Natural killer cell (primary cell): ENCODE results near the gene ELF5. TPM values are rescaled to one million over a fixed set of nuclear protein-coding genes. Genes with fewer than 3 reads are reported as not detected.

ENCODE experiments used
- ATAC-seq, 3 donors: fragments of 150-1000 bp in 2 of 3; fragments of 200-7000 bp in 1 of 3; cut with Tn5 transposase; 1 replicate in 1 of 3; 2 replicates in 2 of 3; pipeline ENCODE4 v1.10.0; 2021; ENCODE audit warnings: mild to moderate bottlenecking in 2 of 3, moderate library complexity in 2 of 3
- DNase-seq, 2 donors: peaks; one replicate each; pipeline versions ENCODE4 v3.0.0 to v3.0.0-alpha.2; 2013 to 2021; ENCODE audit warnings: mixed read lengths in 1 of 2
- H3K27ac ChIP-seq: one replicate; pipeline ENCODE4 v1.5.1; 2013; ENCODE audit warnings: mild to moderate bottlenecking, low read length
- H3K27me3 ChIP-seq: one replicate; pipeline ENCODE4 v1.6.1; 2013; ENCODE audit warnings: low read length; ENCODE audit not compliant: control insufficient read depth, insufficient read depth
- H3K36me3 ChIP-seq: one replicate; pipeline ENCODE4 v1.6.1; 2013; ENCODE audit warnings: low read length; ENCODE audit not compliant: control insufficient read depth, insufficient read depth
- H3K4me1 ChIP-seq: one replicate; pipeline ENCODE4 v1.6.1; 2013; ENCODE audit warnings: low read length; ENCODE audit not compliant: control insufficient read depth, insufficient read depth
- H3K4me3 ChIP-seq: one replicate; pipeline ENCODE4 v1.5.1; 2013; ENCODE audit warnings: low read length
- H3K9me3 ChIP-seq: one replicate; pipeline ENCODE4 v1.6.1; 2013; ENCODE audit warnings: low read length; ENCODE audit not compliant: control insufficient read depth, insufficient read depth
- H3K27ac Mint-ChIP-seq, 2 donors: one replicate each; pipeline ENCODE4 v1.8.0; 2022; ENCODE audit warnings: mild to moderate bottlenecking in 2 of 2, mixed read lengths in 2 of 2, moderate library complexity in 1 of 2
- H3K27me3 Mint-ChIP-seq, 2 donors: one replicate each; pipeline ENCODE4 v1.8.0; 2022; ENCODE audit warnings: low read depth in 2 of 2, mixed read lengths in 2 of 2
- H3K36me3 Mint-ChIP-seq: one replicate; pipeline ENCODE4 v1.8.0; 2022; ENCODE audit warnings: mixed read lengths
- H3K4me1 Mint-ChIP-seq, 2 donors: one replicate each; pipeline ENCODE4 v1.8.0; 2022; ENCODE audit warnings: mixed read lengths in 2 of 2
- H3K4me3 Mint-ChIP-seq: one replicate; pipeline ENCODE4 v1.8.0; 2022; ENCODE audit warnings: mild to moderate bottlenecking, moderate library complexity, mixed read lengths
- H3K9me3 Mint-ChIP-seq, 2 donors: one replicate each; pipeline ENCODE4 v1.8.0; 2022; ENCODE audit warnings: mixed read lengths in 2 of 2
- CTCF ChIP-seq: fragments of 200-600 bp; IDR thresholded peaks from one replicate; pipeline ENCODE4 v1.8.0; 2022; ENCODE audit warnings: antibody characterized with exemption
- WGBS: methylation state at CpG from one replicate; pipeline ENCODE4 v1.1.7; 2013; ENCODE audit warnings: missing lambda C conversion rate; ENCODE audit not compliant: insufficient coverage; 5-methylcytosine and 5-hydroxymethylcytosine counted together
- intact Hi-C: fragments of 100-400 bp; cut with micrococcal nuclease; formaldehyde crosslinking; loops from one replicate; pipeline ENCODE4 v1.14.2; 2022
- total RNA-seq, 4 donors: library from RNA; stranded (reverse); fragments of 120-200 nt in 1 of 4; gene quantifications; one replicate each; pipeline versions ENCODE4 v1.2.3 to v1.2.4, GENCODE V29; 2013 to 2022

ELF5 gene
- total RNA-seq, 3 donors from 2014 or later (not counting 1 experiment from before 2014, with no cell fraction given), result not detected

- 88% methylated on average over 2 of the region's 2 CpGs for WGBS
- no peak overlapping the region for H3K27ac Mint-ChIP-seq
- H3K4me3 Mint-ChIP-seq, result no peak overlapping the region
- Histone ChIP-seq H3K27me3 (no peaks in the 10 kb centered on the region), H3K4me1 (no peaks in the 10 kb centered on the region), H3K36me3 (no peaks in the 10 kb centered on the region), H3K9me3 (no peaks in the 10 kb centered on the region), H3K27ac (no peak overlapping the region), H3K4me3 (no peak overlapping the region)
- H3K4me1 Mint-ChIP-seq, result no peaks in the 10 kb centered on the region
- DNase-seq, result no peak
- no peak for TF ChIP-seq CTCF
- intact Hi-C loops, result no loop called here
- H3K9me3 Mint-ChIP-seq, result no peaks in the 10 kb centered on the region
- no peak for ATAC-seq
- peaks cover 3 to 10% of the 10 kb centered on the region in 2 donors for H3K27me3 Mint-ChIP-seq
- no peaks in the 10 kb centered on the region for H3K36me3 Mint-ChIP-seq
Observed at GRCh38 chr11:34490304-34490703, 23.3 kb downstream of the ELF5 start.

GRCh38 chr11:34488855-34489557 lies 24.6 kb downstream of the ELF5 start:
- Mint-ChIP-seq H3K9me3 (no peaks in the 10 kb centered on the region), H3K36me3 (no peaks in the 10 kb centered on the region), H3K27me3 (peaks cover 0 to 3% of the 10 kb centered on the region in 2 donors), H3K4me1 (no peaks in the 10 kb centered on the region), H3K27ac (no peak overlapping the region), H3K4me3 (no peak overlapping the region)
- Histone ChIP-seq H3K9me3 (no peaks in the 10 kb centered on the region), H3K4me1 (no peaks in the 10 kb centered on the region), H3K4me3 (no peak overlapping the region), H3K27ac (no peak overlapping the region), H3K36me3 (no peaks in the 10 kb centered on the region), H3K27me3 (no peaks in the 10 kb centered on the region)
- ATAC-seq (no peak), DNase-seq (no peak)
- intact Hi-C loops, result no loop called here
- no peak for TF ChIP-seq CTCF
- 89% methylated on average over 12 of the region's 12 CpGs for WGBS

GRCh38 chr11:34487430-34487829 lies 26.2 kb downstream of the ELF5 start:
- TF ChIP-seq CTCF, result no peak
- H3K4me3 ChIP-seq, result no peak overlapping the region
- H3K4me1 Mint-ChIP-seq, result no peaks in the 10 kb centered on the region
- no peaks in the 10 kb centered on the region for H3K9me3 ChIP-seq
- H3K9me3 Mint-ChIP-seq, result no peaks in the 10 kb centered on the region
- intact Hi-C loops, result no loop called here
- H3K4me1 ChIP-seq, result no peaks in the 10 kb centered on the region
- no peaks in the 10 kb centered on the region for H3K36me3 ChIP-seq
- DNase-seq (no peak), ATAC-seq (no peak)
- no peak overlapping the region for H3K27ac Mint-ChIP-seq
- H3K27me3 ChIP-seq, result no peaks in the 10 kb centered on the region
- 84% methylated on average over 7 of the region's 7 CpGs for WGBS
- no peaks in the 10 kb centered on the region for H3K36me3 Mint-ChIP-seq
- H3K27ac ChIP-seq, result no peak overlapping the region
- H3K27me3 Mint-ChIP-seq, result peaks cover 5 to 8% of the 10 kb centered on the region in 2 donors
- H3K4me3 Mint-ChIP-seq, result no peak overlapping the region
